HUDEP-2 (cell line): ENCODE data around the gene ECE1.
"Not testable (repeated sequence)": the region's sequence is repeated elsewhere in the genome, so short reads cannot be mapped to it uniquely, and the experiment has no call there.

Experiments
- DNase-seq, 76 experiments: peaks; one replicate each; lab custom pipeline; 2025; ENCODE audit not compliant: unreplicated experiment in 76 of 76; lab: John Stamatoyannopoulos, UW

Gene ECE1

DNA sequence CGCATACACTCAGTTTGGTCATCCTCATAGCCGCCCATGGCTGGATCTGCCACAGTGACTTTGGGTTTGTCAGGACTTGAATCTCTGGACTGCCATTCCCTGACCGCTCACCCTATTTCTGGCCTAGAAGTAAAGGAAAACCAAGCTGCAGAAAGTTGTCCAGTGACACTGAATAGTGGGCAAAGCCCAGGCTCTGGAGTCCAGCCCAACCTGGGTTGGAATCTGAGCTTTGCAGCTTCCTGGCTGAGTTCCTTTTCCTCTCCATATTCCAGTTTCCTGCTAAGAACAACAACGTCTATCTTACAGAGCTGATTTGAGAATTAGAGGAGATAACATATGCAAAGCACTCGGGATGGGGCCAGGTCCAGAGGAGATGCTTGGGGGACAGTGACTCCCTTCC lies 98.0 kb downstream of the ECE1 start:
- DNase-seq = peak in 1 of 76 experiments; percentile 14

GRCh38 chr1:21190771-21191170 lies 99.5 kb downstream of the ECE1 start:
- peak in 28 of 76 experiments; percentile 5 to 63 (median 29) for DNase-seq

- DNase-seq = no peak
Measured at GRCh38 chr1:21189906-21190500, 100.3 kb downstream of the ECE1 start.

- peak in 47 of 76 experiments; percentile 5 to 73 (median 32) for DNase-seq
Measured at GRCh38 chr1:21189421-21189820, 100.8 kb downstream of the ECE1 start.

- DNase-seq = no peak
Measured at GRCh38 chr1:21188235-21188634, 102.0 kb downstream of the ECE1 start.

DNA sequence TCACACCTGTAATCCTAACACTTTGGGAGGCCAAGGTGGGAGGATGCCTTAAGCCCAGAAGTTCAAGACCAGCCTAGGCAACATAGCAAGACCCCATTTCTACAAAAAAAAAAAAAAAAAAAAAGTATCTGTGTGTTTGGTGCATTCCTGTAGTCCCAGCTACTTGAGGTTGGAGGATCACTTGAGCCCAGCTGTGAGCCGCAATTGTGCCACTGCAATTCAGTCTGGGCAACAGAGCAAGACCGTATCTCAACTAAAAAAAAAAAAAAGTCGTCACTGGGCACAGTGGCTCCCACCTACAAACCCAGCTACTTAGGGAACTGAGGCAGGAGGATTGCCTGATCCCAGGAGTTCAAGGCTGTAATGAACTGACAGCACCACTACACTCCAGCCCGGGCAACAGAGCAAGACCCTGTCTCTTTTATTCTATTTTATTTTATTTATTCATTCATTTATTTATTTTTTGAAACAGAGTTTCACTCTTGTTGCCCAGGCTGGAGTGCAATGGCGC lies 105.0 kb downstream of the ECE1 start:
- DNase-seq = no peak

DNA sequence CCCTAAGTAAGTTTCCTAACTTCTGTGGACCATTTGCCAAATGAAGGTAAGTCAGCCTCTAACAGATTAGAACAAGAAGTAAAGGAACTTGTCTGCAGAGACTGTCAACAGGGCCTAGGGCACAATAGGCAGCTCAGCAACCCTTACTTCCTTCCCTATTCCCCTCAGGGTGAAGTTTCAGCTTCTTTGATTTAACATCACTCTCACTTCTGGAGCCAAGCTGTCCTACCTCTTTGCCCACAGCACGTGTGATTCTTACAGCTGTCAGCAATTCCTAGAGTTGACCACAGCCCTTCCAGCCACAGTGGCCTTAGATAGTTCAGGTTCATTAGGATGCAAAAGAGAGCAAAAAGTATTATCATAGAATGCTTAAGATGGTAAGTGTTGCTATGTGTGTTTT lies 106.0 kb downstream of the ECE1 start:
- DNase-seq = no peak

DNA sequence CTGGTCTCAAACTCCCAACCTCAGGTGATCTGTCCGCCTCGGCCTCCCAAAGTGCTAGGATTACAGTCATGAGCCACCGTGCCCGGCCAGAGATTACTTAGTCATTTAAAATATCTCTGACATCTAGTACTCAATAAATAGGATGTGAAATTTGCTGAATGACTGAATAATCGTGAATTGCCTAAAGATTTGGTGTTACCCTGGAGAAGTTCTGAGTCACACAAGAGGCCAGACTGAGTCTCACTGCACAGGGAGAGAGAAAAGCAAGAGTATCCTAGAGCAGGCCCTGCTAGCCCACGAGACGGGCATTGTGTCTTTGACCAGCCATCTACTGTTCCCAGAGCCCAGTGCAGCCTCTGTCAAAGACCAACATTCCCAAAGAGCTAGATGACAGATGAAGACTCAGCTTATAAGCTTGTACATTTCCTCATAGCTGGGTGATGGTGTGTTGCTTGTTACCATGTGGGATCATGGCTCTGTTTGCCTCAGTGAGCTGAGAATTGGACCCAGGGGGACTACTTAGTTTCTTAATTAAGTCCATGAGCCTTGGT lies 108.0 kb downstream of the ECE1 start:
- no peak for DNase-seq

DNA sequence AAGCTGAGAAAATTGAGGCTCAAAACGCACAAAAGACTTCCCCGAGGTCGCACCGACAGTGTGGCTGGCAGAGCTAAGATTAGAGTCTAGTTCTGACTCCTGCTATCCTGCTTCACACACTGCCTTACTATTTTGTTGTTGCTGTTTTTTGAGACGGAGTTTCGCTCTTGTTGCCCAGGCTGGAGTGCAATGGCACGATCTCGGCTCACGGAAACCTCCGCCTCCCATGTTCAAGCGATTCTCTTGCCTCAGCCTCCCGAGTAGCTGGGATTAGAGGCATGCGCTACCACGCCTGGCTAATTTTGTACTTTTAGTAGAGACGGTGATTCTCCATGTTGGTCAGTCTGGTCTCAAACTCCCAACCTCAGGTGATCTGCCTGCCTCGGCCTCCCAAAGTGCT lies 112.0 kb downstream of the ECE1 start:
- DNase-seq = not testable (repeated sequence)

DNA sequence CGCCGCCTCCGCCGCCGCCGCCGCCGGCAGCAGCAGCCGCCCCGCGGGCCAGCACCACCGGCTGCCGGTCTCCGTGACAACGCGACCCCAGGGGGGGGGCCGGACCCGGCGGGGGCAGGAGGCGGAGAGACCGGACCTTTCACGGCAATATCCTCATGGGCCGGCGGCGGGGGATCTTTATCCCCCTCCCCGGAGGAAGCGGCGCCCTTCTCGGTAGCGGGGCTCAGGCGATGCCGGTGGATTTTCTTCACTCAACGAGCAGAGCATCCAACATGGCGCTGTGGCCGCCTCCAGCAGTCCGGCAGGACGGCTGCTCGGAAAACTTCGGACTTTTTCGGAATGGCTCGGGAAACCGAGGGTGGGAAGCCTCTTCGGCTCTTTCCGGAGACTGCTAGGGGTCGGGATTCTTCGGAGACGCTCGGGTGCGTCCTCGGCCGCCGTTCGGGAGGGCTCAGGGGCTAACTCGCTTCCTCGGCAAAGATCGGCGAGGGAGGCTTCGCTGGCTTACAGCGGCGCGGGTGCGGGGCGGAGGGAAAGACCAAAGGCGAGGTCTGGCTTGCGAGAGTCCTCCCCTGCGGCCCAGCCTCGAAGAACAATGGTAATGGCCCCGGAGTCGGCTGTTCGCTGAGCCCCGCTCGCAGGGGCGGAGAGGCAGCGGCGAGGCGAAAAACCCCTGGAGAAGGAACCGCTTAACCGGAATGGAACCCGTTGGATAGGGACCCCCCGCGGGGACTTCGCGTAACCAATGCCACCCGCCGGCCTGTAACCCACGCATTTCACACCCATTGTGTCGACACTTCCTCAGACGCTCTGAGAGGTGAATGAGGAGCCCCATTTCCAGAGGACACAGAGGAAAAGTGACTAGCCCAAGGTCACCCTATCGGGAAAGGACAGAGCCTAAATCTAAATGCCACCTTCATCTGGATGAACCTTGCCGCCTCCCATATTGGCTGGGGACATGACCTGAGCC lies 113.4 kb downstream of the ECE1 start, which contains the start of gene EIF4G3:
EIF4G3 (minus strand) TSS at position 312 of the 970 bp plus-strand sequence. CDS start 174,155 bp downstream, outside the sequence.
- DNase-seq = peak in 74 of 76 experiments; percentile 55 to 99 (median 98)

GRCh38 chr1:21175670-21176581 lies 114.3 kb downstream of the ECE1 start:
- DNase-seq = peak in 7 of 76 experiments; percentile 3 to 29 (median 19)

GRCh38 chr1:21175324-21175669 lies 115.0 kb downstream of the ECE1 start:
- DNase-seq = peak in 1 of 76 experiments; percentile 22

DNA sequence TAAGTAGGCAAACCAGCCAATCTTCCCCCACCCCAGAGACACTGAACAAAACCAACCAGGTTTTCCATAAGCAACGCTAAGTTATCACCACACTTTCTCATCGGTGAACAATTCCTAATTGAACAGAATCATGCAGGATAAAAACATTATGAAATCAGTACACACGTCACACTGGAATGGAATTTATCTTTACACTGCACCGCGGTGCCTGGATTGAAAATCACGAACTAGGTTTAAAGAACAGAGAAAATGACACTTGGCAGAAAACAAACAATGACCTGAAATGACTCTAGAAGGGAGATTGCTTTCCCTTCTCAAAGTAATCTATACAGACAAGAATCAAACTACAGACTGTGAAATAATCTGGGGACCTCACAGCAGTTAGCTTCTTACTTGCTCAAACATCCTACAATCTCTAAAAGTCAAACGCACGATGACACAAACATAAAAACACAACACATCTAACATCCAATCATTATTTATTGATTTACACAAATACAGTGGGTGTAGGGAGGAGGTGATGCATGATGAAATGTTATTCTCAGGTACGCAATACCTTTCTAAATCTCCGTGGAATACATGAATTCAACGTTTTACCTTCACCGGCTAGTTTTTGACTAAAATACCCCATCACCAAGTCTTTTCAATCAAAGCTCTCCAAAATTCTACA lies 115.5 kb downstream of the ECE1 start:
- no peak for DNase-seq

DNA sequence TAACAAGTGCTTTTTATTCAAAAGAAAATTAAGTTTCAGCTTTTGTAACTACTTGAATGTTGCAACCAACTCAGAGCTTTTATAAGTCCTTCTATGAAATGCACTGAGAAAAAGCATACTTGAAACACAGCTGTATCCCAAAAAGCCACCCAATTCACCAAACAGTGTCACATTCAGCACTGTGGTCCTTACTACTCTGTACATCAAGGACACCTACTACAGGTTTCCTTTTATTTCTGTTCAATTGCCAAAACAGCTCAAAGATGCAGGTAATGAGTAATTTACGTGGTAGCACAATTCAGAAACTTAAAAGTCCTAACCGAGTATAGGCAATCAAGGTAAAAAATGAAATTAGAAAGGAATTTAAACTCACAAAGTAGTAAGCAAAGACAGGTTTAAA lies 116.0 kb downstream of the ECE1 start:
- DNase-seq = peak in 1 of 76 experiments; percentile 8

DNA sequence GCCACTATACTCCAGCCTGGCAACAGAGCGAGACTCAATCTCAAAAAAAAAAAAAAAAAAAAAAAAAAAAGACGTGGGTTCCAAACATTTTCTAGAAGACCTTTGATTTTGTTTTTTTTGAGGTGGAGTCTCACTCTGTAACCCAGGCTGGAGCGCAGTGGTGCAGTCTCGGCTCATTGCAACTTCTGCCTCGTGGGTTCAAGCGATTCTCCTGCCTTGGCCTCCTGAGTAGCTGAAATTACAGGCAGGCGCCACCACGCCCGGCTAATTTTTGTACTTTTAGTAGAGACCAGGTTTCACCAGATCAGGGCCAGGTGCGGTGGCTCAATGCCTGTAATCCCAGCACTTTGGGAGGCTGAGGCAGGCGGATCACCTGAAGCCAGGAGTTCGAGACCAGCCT lies 117.2 kb downstream of the ECE1 start:
- DNase-seq = not testable (repeated sequence)

GRCh38 chr1:21170837-21171236 lies 119.4 kb downstream of the ECE1 start:
- not testable (repeated sequence) for DNase-seq

- no peak for DNase-seq
Measured at GRCh38 chr1:21168444-21168843, 121.8 kb downstream of the ECE1 start.
